ENCODE results near the gene AKAP12. TPM values are rescaled to one million over a fixed set of nuclear protein-coding genes. Genes with fewer than 3 reads are reported as not detected.

AKAP12 gene, protein sequence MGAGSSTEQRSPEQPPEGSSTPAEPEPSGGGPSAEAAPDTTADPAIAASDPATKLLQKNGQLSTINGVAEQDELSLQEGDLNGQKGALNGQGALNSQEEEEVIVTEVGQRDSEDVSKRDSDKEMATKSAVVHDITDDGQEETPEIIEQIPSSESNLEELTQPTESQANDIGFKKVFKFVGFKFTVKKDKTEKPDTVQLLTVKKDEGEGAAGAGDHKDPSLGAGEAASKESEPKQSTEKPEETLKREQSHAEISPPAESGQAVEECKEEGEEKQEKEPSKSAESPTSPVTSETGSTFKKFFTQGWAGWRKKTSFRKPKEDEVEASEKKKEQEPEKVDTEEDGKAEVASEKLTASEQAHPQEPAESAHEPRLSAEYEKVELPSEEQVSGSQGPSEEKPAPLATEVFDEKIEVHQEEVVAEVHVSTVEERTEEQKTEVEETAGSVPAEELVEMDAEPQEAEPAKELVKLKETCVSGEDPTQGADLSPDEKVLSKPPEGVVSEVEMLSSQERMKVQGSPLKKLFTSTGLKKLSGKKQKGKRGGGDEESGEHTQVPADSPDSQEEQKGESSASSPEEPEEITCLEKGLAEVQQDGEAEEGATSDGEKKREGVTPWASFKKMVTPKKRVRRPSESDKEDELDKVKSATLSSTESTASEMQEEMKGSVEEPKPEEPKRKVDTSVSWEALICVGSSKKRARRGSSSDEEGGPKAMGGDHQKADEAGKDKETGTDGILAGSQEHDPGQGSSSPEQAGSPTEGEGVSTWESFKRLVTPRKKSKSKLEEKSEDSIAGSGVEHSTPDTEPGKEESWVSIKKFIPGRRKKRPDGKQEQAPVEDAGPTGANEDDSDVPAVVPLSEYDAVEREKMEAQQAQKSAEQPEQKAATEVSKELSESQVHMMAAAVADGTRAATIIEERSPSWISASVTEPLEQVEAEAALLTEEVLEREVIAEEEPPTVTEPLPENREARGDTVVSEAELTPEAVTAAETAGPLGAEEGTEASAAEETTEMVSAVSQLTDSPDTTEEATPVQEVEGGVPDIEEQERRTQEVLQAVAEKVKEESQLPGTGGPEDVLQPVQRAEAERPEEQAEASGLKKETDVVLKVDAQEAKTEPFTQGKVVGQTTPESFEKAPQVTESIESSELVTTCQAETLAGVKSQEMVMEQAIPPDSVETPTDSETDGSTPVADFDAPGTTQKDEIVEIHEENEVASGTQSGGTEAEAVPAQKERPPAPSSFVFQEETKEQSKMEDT (N-terminal part only)
- polyA plus RNA-seq (ENCODE audit: insufficient read length): 90.6 TPM

DNA sequence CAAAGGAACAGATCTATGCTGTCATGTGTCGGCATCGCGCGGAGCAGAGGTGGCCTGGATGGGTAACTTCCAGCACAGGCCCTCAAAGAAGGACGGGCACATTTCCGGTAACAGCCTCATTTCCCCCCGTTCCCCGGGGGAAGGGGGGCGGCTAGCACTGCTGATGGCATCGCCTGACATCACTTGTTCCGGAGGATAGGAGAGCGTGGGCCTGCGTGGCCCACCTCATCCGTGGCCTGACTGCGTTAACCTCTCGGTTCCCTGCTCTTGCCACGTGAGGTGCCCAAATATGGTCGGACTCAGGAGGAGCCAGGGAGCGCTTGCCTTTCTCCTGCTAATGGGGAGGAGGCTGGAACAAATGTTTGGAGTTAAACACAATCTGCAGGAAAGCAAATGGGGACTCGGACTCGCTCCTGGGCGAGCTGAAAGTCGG lies at the start of gene AKAP12:
AKAP12 (plus strand) TSS at position 365 of the 433 bp plus-strand sequence. CDS start 596 bp downstream, outside the sequence.
- peak; percentile 62 for DNase-seq

DNA sequence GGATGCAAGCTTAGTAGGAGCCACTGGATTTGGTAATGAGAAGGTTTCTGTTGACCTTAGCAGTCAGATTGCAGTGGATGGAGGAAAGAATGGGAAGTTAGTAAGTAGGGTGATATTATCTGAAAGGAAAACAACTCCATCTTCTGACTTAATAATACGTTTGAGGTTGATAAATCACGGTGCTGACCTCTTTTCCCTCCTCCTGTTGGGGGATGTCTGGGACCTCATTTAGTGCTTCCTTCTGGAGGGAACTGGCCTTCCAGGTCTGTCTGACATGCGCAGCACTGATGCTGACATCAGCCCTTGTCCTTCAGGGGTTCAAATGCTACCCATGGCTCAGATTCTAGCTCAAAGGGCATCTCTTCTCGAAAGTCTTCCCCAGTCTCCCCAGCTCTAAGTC lies 48.2 kb upstream of the AKAP12 start:
- no peak for DNase-seq

DNA sequence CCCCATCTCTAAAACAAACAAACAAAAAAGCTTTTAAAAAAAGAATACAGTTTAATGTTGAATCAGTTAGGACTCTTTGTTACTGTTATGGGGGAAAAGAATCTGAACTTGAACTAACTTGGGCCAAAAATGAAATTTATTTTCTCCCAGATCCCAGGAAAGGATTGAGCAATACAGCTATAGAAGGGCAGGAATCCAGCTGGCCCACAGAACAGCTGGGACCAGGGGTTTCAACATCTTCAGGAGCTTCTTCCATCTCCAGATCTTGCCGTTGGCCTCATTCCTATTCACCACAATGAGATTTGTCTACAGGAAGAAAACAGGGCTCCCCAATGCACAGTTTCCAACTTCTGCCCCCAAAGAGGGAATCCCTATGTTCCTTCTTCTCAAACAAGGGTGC lies 43.2 kb upstream of the AKAP12 start:
- DNase-seq: peak; percentile 79

DNA sequence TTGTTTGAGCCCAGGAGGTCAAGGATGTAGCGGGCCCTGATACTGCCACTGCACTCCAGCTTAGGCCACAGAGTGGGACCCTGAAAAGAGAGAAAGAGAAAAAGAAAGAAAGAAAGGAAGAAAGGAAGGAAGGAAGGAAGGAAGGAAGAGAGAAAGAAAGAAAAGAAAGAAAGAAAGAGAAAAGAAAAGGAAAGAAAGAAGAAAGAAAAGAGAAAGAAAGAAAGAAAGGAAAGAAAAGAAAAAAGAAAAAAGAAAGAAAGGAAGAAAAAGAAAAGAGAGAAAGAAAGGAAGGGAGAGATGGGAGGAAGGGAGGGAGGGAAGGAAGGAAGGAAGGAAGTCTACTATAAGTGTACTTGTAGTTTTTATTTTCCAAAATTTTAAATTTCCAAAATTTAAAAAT lies 42.2 kb upstream of the AKAP12 start:
- DNase-seq: no peak

DNA sequence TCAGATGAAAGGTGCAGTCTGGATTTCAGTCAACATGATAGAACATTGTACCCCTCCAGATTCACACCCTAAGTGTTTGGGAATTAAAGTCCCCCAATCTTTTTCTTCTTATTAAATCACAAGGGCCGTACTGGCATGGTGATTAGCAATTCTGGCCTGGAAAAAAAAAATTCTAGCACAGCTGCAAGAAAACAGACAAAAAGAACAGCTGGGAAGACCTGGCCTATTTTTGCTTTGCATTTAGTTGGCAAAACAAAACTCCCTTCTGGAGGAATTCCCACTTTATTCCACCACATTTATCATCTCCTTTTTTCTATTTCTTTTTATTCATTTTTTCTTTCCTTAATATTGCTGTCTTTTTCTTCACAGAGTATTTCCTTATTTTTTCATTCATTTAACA lies 39.8 kb upstream of the AKAP12 start:
- DNase-seq: peak; percentile 50

DNA sequence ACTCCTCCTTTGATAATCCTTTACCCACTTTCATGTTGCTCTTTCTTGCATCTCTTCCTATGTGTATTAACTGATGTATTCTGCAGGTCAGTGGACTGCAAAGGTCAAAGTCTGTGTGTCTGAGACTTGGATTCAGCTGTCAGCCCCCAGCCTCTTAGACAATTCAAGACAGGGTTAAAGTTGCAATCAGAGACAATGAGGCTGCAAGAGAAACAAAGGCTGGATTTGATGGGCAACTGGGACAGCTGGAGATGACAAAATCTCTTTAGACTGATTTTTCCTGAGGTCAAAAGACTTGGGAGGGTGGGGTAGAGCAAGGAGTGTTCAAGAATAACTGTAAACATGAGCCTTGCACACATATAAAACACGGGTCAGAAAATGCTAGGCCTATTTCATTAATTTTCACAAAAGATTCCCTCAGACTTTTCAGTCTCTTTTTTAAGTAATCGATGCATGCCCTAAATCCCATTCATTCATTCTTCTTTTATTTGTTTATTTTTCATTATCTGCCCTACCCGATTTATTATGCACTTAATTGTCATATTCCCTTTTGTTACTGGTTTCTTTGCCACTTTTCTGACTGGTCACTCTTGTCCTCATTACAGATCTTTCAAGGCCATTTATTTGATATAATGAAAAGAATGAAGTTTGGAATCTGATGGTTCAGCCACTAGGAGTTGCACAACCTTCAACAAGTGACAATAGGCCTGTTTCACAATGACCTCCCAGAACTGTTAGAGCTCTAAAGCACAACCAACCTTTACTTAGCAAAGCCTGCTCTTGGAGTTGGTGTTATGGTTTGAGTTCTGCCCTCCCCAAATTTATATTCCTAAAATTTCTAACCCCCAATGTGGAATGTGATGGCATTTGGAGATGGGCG lies 33.8 kb upstream of the AKAP12 start:
- no peak for DNase-seq

DNA sequence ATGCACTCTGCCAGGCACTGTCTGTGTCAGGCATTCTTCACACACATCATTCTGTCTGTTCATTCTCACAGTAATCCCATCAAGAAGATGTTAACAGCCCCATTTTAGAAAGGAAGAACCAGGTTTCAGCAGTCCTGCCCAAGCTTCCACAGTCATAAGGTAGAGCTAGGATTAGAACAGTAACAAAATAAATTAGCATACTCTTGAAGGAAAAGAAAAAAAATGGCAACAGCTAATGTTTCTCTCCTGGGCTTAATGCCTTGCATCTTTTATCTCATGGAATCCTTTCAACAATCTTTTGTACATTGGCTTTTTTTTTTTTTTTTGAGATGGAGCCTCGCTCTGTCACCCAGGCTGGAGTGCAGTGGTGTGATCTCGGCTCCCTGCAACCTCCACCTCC lies 32.1 kb upstream of the AKAP12 start:
- no peak for DNase-seq

DNA sequence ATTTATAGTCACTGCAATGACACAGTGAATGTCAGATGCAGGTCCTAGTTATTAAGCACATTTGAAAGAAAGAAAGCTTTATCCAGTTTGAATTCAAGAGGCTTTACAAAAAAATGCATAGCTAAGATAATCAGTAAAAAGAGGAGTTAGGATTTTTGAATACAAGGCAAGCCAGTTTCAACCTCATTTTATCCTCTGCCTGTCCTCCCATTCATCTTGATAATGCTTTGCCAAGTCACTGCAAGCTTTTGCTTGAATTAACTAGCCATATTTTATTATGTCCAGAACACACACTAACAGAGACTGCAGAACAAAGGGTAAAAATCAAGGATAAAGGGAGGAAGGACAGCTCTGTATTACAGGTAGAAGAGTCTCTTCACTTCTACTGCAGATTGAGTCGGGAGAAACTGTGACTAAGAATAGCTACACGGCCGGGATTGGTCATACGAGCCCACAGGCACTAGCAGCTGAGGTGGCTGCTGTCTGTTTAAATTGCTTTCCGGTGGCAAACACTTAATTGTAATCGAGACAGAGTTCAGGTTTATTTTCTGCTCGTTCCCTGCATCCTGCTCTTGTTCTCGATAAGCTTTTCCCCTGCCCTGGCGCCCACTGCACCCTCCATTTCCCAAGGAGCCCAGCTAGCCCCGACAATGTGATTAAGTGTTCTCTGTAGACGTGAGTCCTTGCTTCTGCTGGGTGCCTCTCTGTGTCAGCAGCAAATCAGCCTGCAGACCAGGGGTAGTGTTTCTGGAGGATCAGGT lies 30.5 kb upstream of the AKAP12 start:
- DNase-seq: no peak

DNA sequence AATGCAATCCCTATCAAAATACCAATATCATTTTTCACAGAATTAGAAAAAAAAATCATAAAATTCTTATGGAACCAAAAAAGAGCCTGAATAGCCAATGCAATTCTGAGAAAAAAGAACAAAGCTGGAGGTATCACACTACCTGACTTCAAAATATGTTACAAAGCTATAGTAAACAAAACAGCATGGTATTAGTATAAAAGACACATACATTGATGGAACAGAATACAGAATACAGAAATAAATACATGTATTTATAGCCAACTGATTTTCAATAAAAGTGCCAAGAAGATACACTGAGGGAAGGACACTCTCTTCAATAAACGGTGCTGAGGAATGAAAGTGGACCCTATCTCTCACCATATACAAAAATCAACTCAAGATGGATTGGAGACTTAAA lies 28.7 kb upstream of the AKAP12 start:
- DNase-seq: no peak

DNA sequence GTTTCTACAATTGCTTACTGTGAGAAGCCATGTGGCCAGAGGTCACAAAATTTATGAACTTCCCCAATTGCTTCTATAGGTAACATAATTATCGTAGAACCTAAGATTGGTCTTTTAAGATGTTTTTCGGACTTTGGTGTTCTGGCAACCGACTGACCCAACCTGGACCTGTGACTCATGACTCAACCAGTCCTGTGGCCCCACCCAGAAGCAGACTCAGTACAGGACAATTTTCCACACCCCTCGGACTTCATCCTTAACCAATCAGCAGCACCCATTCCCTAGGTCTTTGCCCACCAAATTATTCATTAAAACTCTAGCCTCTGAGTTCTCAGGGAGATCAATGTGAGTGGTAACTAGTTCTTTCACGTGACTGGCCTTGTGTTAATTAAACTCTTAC lies 26.4 kb upstream of the AKAP12 start:
- no peak for DNase-seq

DNA sequence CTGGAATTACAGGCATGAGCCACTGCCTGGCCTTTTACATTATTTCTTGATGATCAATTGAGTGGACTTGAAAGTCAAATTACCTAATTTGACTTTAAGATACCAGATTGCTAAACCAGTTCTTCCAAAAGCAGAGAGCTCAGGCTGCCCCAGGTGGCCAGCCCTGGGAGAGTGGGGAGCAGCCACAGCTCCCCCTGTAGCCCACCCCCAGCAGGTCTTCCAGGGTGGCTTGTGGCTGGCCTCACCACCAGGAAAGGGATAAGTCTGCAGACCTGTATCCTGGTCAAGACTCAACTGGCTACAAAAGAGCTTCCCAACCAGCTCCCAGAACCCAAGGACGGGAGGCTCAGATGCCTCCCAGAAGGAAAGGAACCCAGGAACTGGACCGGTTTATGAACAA lies 23.8 kb upstream of the AKAP12 start:
- DNase-seq: no peak

DNA sequence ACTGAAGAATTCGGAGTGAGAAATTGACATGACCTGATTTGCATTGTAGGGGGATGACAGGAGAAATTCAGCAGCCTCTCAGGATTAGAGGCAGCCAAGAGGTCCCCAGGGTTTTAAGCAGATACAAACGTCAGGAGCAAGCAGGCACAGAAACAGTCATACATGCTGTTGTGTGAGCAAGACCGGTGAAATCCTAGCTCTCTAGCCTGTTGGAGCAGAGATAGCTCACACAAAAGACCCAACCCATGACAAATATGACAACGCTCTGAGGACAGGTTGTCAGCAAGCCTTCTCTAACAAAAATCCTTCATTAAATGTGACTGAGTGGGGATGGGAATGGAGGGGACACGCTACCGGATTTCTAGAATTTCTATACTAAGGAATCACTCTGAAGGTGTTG lies 23.0 kb upstream of the AKAP12 start:
- DNase-seq: no peak

DNA sequence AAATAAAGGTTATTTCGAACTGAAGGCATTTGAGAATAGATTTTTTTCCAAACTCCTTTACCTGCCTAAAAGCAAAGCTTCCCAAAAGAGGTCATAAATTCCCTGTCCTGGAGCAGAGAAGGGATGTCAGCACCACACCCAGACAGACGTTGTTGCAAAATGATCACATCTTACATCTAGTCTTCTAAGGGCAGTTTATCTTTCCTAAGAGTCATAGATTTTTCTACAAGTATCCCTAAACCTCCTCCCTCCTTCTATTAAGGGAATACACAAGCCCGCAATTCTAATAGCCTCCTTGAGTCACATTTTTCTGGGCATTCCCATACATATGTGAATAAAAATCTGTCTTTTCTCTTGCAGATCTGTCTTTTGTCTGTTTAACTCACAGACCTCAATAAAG lies 20.6 kb upstream of the AKAP12 start:
- DNase-seq: no peak

DNA sequence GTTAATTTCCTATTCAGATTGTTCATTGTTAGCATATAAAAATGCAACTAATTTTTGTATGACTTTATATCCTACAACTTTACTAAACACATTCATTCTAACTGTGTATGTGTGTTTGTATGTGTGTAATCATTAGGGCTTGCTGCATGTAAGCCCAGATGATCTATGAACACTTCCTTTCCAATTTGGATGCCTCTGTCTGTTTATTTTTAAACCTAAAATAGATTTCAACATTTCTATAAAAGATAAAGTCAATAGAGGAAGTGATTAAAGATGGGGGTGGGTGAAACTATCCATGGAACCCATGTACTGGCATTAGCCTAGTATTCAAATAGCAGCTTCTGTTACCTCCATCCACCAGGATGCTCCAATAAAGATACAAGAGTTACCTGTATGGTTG lies 15.7 kb upstream of the AKAP12 start:
- DNase-seq: no peak

DNA sequence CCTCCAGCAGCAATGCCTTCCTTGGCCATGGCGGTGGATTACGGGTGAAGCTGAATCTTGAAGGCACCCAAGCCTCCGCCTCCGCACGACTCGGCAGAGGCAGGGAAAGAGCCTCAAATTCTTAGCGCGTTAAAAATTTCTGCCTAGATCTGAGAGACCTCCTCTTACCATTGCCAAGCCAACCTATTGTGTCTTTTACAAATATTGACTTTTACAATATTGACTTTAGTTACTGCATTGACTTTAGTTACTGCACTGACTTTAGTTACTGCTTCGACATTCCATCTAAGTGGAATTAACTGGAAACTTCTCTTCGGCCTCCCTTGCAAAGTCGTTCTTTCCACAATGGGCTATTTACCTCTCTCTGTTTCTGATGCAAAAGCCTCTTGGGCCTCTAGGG lies 13.8 kb upstream of the AKAP12 start:
- no peak for DNase-seq

DNA sequence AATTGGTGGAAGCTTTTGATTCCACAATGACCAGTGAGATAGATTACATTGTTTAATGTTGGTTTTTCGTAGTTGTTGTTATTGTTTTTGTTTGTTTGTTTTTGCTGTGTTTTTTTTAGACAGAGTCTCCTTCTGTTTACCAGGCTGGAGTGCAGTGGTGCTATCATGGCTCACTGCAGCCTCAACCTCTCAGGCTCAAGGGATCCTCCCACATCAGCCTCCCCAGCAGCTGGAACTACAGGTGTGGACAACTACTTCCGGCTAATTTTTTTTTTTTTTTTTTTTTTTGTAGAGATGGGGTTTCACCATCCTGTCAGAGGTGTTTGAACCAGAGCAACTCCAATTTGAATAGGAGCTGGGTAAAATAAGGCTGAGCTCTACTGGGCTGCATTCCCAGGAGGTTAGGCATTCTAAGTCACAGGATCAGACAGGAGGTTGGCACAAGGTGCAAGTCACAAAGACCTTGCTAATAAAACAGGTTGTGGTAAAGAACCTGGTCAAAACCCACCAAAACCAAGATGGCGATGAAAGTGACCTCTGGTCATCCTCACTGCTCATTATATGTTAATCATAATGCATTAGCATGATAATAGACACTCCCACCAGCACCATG lies 10.9 kb upstream of the AKAP12 start:
- DNase-seq: no peak

DNA sequence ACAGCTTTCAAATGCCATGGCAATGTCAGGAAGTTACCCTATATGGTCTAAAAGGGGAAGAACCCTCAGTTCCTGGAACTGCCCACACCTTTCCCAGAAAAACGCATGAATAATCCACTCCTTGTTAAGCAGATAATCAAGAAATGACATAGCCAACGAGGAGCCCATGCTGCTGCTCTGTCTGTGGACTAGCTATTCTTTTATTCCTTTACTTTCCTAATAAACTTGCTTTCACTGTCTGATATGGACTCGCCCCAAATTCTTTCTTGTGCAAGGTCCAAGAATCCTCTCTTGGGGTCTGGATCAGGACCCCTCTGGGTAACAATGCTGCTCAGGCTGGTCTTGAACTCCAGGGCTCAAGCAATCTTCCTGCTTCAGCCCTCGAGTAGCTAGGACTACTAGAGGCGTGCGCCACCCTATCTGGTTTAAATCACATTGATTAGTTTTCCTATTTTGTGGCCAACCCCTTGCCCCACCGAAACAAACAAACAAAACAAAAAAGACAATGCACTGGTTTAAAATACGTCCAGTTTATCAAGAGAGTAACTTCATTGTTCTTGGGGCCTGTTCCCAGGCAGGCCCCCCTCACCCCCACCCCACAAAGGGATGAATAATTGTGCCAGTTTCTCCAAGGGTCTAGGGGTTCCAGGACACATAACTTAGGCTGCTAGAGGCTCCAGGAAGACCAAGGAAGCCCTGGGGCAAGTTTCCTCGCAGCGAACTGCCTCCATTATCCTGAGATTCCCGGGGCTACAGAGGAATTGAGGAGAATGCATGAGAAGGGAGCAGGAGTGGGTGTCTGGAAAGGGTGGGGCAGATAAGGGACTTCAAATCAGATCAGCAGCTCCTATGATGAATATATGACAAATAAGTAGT lies 10.1 kb upstream of the AKAP12 start:
- DNase-seq: no peak

DNA sequence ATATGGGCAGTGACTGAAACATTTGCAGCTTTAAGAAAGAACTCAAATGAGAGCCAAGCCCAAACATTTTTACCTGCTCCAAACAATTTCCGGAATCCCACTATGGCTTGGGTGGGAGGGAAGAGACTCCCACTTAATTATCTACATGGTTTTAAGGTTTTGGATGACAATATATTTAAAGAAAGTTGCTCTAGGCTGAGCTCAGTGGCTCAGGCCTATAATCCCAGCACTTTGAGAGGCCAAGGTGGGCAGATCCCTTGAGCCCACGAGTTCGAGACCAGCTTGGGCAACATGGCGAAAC lies 9.5 kb upstream of the AKAP12 start:
- no peak for DNase-seq

DNA sequence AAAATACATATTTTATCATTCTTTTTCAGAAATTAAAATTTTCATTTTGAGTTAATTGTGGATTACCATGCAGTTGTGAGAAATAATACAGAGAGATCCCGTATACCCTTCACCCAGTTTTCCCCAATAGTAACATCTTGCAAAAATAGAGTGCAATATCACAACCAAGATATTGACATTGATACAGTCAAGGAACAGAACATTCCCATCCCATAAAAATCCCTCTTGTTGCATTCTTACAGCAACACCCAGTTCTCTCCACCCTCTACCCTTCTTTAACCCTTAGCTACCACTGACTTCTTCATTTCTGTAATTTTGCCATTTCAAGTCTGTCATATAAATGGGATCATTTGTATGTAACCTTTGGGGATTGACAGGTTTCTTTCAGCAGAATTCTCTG lies 6.9 kb upstream of the AKAP12 start:
- DNase-seq: no peak

DNA sequence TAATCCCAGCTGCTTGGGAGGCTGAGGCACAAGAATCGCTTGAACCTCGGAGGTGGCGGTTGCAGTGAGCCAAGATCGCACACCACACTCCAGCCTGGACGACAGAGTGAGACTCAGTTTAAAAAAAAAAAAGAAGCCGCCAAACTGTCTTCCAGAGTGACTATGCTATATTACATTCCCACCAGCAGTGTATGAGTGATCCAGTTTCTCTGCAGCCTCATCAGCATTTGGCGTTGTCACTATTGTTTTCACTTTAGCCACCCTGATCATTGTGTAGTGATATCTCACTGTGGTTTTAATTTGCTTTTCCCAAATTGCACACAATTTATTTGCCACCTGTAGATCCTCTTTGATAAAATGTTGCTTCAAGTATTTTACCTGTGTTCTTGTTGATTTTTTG lies 6.0 kb upstream of the AKAP12 start:
- DNase-seq: no peak

All from hindlimb muscle (tissue), 1 donor.